DOHH2 (cell line): ENCODE data around the gene SLCO2A1.
A peak's percentile ranks its signal among the peaks of the same experiment; 100 is the strongest.

Experiments
- H3F3A ChIP-seq: fragments of 200-600 bp; sonication (generic), shearing (Covaris generic); 2 replicates; pipeline ENCODE4 v1.6.0; 2016; ENCODE audit warnings: antibody characterized with exemption, mild to moderate bottlenecking; ENCODE audit not compliant: control insufficient read depth, insufficient read depth
- H3K27ac ChIP-seq: fragments of 200-600 bp; sonication (generic); 2 replicates; pipeline ENCODE4 v1.5.1; 2014; ENCODE audit warnings: low read depth, mild to moderate bottlenecking, low read length, moderate library complexity
- H3K27me3 ChIP-seq: fragments of 200-600 bp; sonication (generic); 2 replicates; pipeline ENCODE4 v1.6.1; 2014; ENCODE audit warnings: mild to moderate bottlenecking, low read length, mixed read lengths; ENCODE audit not compliant: control insufficient read depth
- H3K36me3 ChIP-seq: fragments of 200-600 bp; sonication (generic); 2 replicates; pipeline ENCODE4 v1.6.1; 2014; ENCODE audit warnings: mild to moderate bottlenecking, low read length, moderate library complexity, mixed read lengths; ENCODE audit not compliant: control insufficient read depth
- H3K4me1 ChIP-seq: fragments of 200-600 bp; sonication (generic); 2 replicates; pipeline ENCODE4 v1.6.1; 2014; ENCODE audit warnings: mild to moderate bottlenecking, low read length, mixed read lengths; ENCODE audit not compliant: control insufficient read depth
- H3K4me2 ChIP-seq: fragments of 200-600 bp; sonication (generic); 2 replicates; pipeline ENCODE4 v1.6.0; 2014; ENCODE audit warnings: mild to moderate bottlenecking, low read length, moderate library complexity
- H3K4me3 ChIP-seq: fragments of 200-600 bp; sonication (generic); 2 replicates; pipeline ENCODE4 v1.5.1; 2014; ENCODE audit warnings: mild to moderate bottlenecking, low read length, mixed read lengths
- H3K79me2 ChIP-seq: fragments of 200-600 bp; sonication (generic); 2 replicates; pipeline ENCODE4 v1.6.1; 2014; ENCODE audit warnings: mild to moderate bottlenecking, low read length, mixed read lengths; ENCODE audit not compliant: control insufficient read depth
- H3K9me2 ChIP-seq: fragments of 200-600 bp; sonication (generic); replicated peaks from 2 replicates; pipeline ENCODE4 v1.6.1; 2014; ENCODE audit warnings: mild to moderate bottlenecking, low read length, mixed read lengths; ENCODE audit not compliant: control insufficient read depth
- H3K9me3 ChIP-seq: fragments of 200-600 bp; sonication (generic); 2 replicates; pipeline ENCODE4 v1.6.1; 2014; ENCODE audit warnings: antibody characterized with exemption, low read length, mixed read lengths; ENCODE audit not compliant: control insufficient read depth, insufficient read depth
- H4K20me1 ChIP-seq: fragments of 200-600 bp; sonication (generic); 2 replicates; pipeline ENCODE4 v1.6.0; 2014; ENCODE audit warnings: low read depth, mild to moderate bottlenecking, antibody characterized with exemption, low read length, moderate library complexity; ENCODE audit not compliant: control insufficient read depth, insufficient read depth
- CTCF ChIP-seq: fragments of 200-600 bp; sonication (generic); IDR thresholded peaks from one replicate; pipeline ENCODE4 v1.5.1; 2014; ENCODE audit warnings: antibody characterized with exemption, mild to moderate bottlenecking, low read depth, low read length; ENCODE audit not compliant: poor library complexity, severe bottlenecking
- EZH2phosphoT487 ChIP-seq: fragments of 200-600 bp; sonication (generic); IDR thresholded peaks from 2 replicates; pipeline ENCODE4 v1.6.1; 2017; ENCODE audit warnings: borderline replicate concordance, mild to moderate bottlenecking, antibody characterized with exemption, low read length, moderate library complexity, mixed read lengths

Gene SLCO2A1

GRCh38 chr3:133927540-133928066 is 102.1 kb downstream of the SLCO2A1 start:
- H3K79me2 ChIP-seq: no peaks in the 10 kb centered on the region
- peaks cover 10% of the 10 kb centered on the region for H3K4me1 ChIP-seq

GRCh38 chr3:133926736-133927539 is 102.8 kb downstream of the SLCO2A1 start:
- peak overlapping the region; percentile 66 for H3K4me3 ChIP-seq

More at GRCh38 chr3:133927540-133928066, 102.1 kb downstream of the SLCO2A1 start:
- Histone ChIP-seq H3K36me3 (no peaks in the 10 kb centered on the region), H3K4me3 (peak overlapping the region; percentile 66), H3K9me3 (no peaks in the 10 kb centered on the region), H3F3A (no peaks in the 10 kb centered on the region), H4K20me1 (no peaks in the 10 kb centered on the region), H3K27me3 (peaks cover 17% of the 10 kb centered on the region), H3K9me2 (no peaks in the 10 kb centered on the region), H3K27ac (no peak overlapping the region), H3K4me2 (peak overlapping the region; percentile 71)
- TF ChIP-seq CTCF (peak; percentile 70), EZH2phosphoT487 (no peak)

GRCh38 chr3:133925960-133926735 is 103.6 kb downstream of the SLCO2A1 start:
- H3K4me1 ChIP-seq: peaks cover 10% of the 10 kb centered on the region
- no peaks in the 10 kb centered on the region for H3K9me3 ChIP-seq
- H4K20me1 ChIP-seq: no peaks in the 10 kb centered on the region
- H3F3A ChIP-seq: no peaks in the 10 kb centered on the region
- TF ChIP-seq CTCF: no peak
- TF ChIP-seq EZH2phosphoT487: no peak
- H3K27me3 ChIP-seq: peaks cover 21% of the 10 kb centered on the region
- no peaks in the 10 kb centered on the region for H3K79me2 ChIP-seq
- H3K27ac ChIP-seq: no peak overlapping the region
- H3K36me3 ChIP-seq: no peaks in the 10 kb centered on the region
- no peaks in the 10 kb centered on the region for H3K9me2 ChIP-seq
- H3K4me3 ChIP-seq: no peak overlapping the region
- no peak overlapping the region for H3K4me2 ChIP-seq

More at GRCh38 chr3:133926736-133927539, 102.8 kb downstream of the SLCO2A1 start:
- Histone ChIP-seq H3K9me3 (no peaks in the 10 kb centered on the region), H3K79me2 (no peaks in the 10 kb centered on the region), H3K27ac (no peak overlapping the region), H3F3A (no peaks in the 10 kb centered on the region), H3K36me3 (no peaks in the 10 kb centered on the region), H3K27me3 (peaks cover 17% of the 10 kb centered on the region), H3K9me2 (no peaks in the 10 kb centered on the region), H4K20me1 (no peaks in the 10 kb centered on the region), H3K4me2 (peak overlapping the region; percentile 71), H3K4me1 (peaks cover 10% of the 10 kb centered on the region)
- no peak for TF ChIP-seq CTCF
- no peak for TF ChIP-seq EZH2phosphoT487
